Glomerular visceral epithelial cell (primary cell): ENCODE data around the gene NSG1.
"Not testable (repeated sequence)": the region's sequence is repeated elsewhere in the genome, so short reads cannot be mapped to it uniquely, and the experiment has no call there.

ENCODE experiments used
- DNase-seq: peaks from one replicate; pipeline ENCODE4 v3.0.0-alpha.2; 2016; ENCODE audit errors: extremely low spot score

The NSG1 gene

GRCh38 chr4:4416981-4417380 is 30.1 kb downstream of the NSG1 start:
- no peak for DNase-seq

GRCh38 chr4:4417886-4418285 is 31.0 kb downstream of the NSG1 start:
- DNase-seq, result no peak

GRCh38 chr4:4418676-4419390 is 31.9 kb downstream of the NSG1 start:
- no peak for DNase-seq

GRCh38 chr4:4419896-4420295 is 33.0 kb downstream of the NSG1 start:
- no peak for DNase-seq

- DNase-seq, result no peak
These were observed 33.5 kb downstream of the NSG1 start for GRCh38 chr4:4420421-4420820.

GRCh38 chr4:4421356-4421755 is 34.5 kb downstream of the NSG1 start:
- DNase-seq, result no peak

GRCh38 chr4:4422117-4422516 is 35.2 kb downstream of the NSG1 start:
- DNase-seq, result not testable (repeated sequence)

- DNase-seq, result no peak
These were observed 36.1 kb downstream of the NSG1 start for GRCh38 chr4:4422856-4423499.

- DNase-seq, result no peak
These were observed 37.0 kb downstream of the NSG1 start for GRCh38 chr4:4423706-4424498.

GRCh38 chr4:4424499-4425115 is 37.7 kb downstream of the NSG1 start:
- DNase-seq, result no peak

- DNase-seq, result no peak
These were observed 38.3 kb downstream of the NSG1 start for GRCh38 chr4:4425119-4425690.

- no peak for DNase-seq
These were observed 38.8 kb downstream of the NSG1 start for GRCh38 chr4:4425696-4426095.

GRCh38 chr4:4426511-4427120 is 39.7 kb downstream of the NSG1 start:
- DNase-seq, result no peak

GRCh38 chr4:4427121-4427870 is 40.4 kb downstream of the NSG1 start:
- DNase-seq, result no peak

- DNase-seq, result no peak
These were observed 41.0 kb downstream of the NSG1 start for GRCh38 chr4:4427886-4428285.

GRCh38 chr4:4428966-4429875 is 42.3 kb downstream of the NSG1 start:
- no peak for DNase-seq

GRCh38 chr4:4430492-4431195 is 43.7 kb downstream of the NSG1 start:
- peak; percentile 67 for DNase-seq

- DNase-seq, result no peak
These were observed 45.6 kb downstream of the NSG1 start for GRCh38 chr4:4432341-4433125.
